ENCODE results near the gene ANTXR2.
A peak's percentile ranks its signal among the peaks of the same experiment; 100 is the strongest.

ANTXR2 gene

DNA sequence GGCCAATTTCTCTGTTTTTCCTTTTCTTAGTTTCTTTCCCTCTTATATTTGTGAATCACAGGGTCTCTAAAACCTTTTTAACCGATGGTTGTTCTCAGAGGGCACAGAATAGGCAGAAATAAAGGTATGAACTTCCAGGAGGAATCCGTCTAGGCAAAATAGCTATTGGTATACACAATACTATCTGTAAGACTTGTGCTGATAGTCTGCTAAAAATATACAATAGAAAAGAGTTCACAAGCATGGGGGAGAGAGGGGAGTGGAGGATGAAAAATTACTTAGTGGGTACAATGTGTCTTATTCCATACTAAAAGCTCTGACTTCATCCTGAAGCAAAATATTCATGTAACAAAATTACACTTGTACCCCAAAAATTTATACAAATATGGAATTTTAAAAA lies 30.2 kb downstream of the ANTXR2 start:
- Histone ChIP-seq H2BK12ac (ENCODE audit: low read length) (no peak overlapping the region), H2BK120ac (ENCODE audit: insufficient read depth, low read length, poor library complexity) (no peak overlapping the region), H3K4ac (ENCODE audit: low read depth, low read length) (no peak overlapping the region), H3K23ac (ENCODE audit: low read length) (no peak overlapping the region), H3K9me3 (ENCODE audit: insufficient read depth, low read depth, low read length) (no peaks in the 10 kb centered on the region), H3K4me1 (ENCODE audit: control insufficient read depth in 1 of 2, insufficient read depth in 2 of 2, low read length in 2 of 2) (no peaks in the 10 kb centered on the region), H2AFZ (ENCODE audit: insufficient read depth, low read length, poor library complexity) (no peak overlapping the region), H3K14ac (ENCODE audit: low read length) (no peak overlapping the region), H3K79me2 (ENCODE audit: control insufficient read depth, insufficient read depth, low read length, poor library complexity) (no peaks in the 10 kb centered on the region), H3K27me3 (ENCODE audit: insufficient read depth, low read length) (no peaks in the 10 kb centered on the region), H4K12ac (ENCODE audit: low read depth, low read length) (no peak overlapping the region), H4K91ac (ENCODE audit: low read depth, low read length) (no peak overlapping the region), H2AK5ac (ENCODE audit: low read length) (no peak overlapping the region), H4K8ac (ENCODE audit: low read depth, low read length) (no peak overlapping the region), H3K27ac (ENCODE audit: low read depth, low read length) (no peak overlapping the region), H2BK5ac (ENCODE audit: low read depth, low read length, poor library complexity) (no peak overlapping the region), H3K4me2 (ENCODE audit: low read length) (no peak overlapping the region), H3K36me3 (ENCODE audit: control insufficient read depth in 1 of 2, insufficient read depth in 2 of 2, low read length in 2 of 2) (no peaks in the 10 kb centered on the region), H3K18ac (ENCODE audit: low read length) (no peak overlapping the region), H3K79me1 (ENCODE audit: low read length) (no peaks in the 10 kb centered on the region), H3K4me3 (ENCODE audit: low read depth, low read length) (no peak overlapping the region), H3K9ac (ENCODE audit: low read length) (no peak overlapping the region)
- no CpG with 5 or more reads among the region's 2 CpGs for WGBS (ENCODE audit: extremely low coverage, insufficient coverage, insufficient read length)
- DNase-seq = no peak

DNA sequence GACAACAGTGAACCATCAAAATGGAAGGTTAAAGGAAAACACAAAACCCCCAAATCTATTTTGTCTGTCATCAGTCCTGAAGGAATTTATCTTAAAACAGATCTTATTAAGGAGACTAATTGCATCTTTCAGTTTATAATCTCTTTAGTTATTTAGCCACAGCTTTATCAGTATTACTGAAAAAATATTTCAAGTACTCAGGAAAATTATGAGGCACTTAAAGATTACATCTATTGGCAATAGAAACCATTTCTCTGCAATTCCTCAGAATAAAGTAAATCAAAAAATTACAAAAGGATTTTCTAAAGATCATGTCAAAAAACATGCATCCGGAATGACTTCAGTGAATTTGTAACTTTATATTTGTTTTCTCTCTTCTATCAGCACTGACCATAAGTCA lies 35.2 kb downstream of the ANTXR2 start:
- no peak for DNase-seq
- H3K27ac ChIP-seq (ENCODE audit: low read depth, low read length) = no peak overlapping the region
- no peak overlapping the region for H4K8ac ChIP-seq (ENCODE audit: low read depth, low read length)
- no peak overlapping the region for H4K91ac ChIP-seq (ENCODE audit: low read depth, low read length)
- no peak overlapping the region for H3K9ac ChIP-seq (ENCODE audit: low read length)
- H2BK12ac ChIP-seq (ENCODE audit: low read length) = no peak overlapping the region
- H2AK5ac ChIP-seq (ENCODE audit: low read length) = no peak overlapping the region
- no peaks in the 10 kb centered on the region for H3K79me2 ChIP-seq (ENCODE audit: control insufficient read depth, insufficient read depth, low read length, poor library complexity)
- no peak overlapping the region for H3K4ac ChIP-seq (ENCODE audit: low read depth, low read length)
- H3K23ac ChIP-seq (ENCODE audit: low read length) = no peak overlapping the region
- no peak overlapping the region for H4K12ac ChIP-seq (ENCODE audit: low read depth, low read length)
- no peak overlapping the region for H3K18ac ChIP-seq (ENCODE audit: low read length)
- no peak overlapping the region for H2BK120ac ChIP-seq (ENCODE audit: insufficient read depth, low read length, poor library complexity)
- H3K4me2 ChIP-seq (ENCODE audit: low read length) = no peak overlapping the region
- no peaks in the 10 kb centered on the region for H3K9me3 ChIP-seq (ENCODE audit: insufficient read depth, low read depth, low read length)
- H2AFZ ChIP-seq (ENCODE audit: insufficient read depth, low read length, poor library complexity) = no peak overlapping the region
- peaks cover 0 to 5% of the 10 kb centered on the region in 2 experiments for H3K4me1 ChIP-seq (ENCODE audit: control insufficient read depth in 1 of 2, insufficient read depth in 2 of 2, low read length in 2 of 2)
- no peak overlapping the region for H3K4me3 ChIP-seq (ENCODE audit: low read depth, low read length)
- no peaks in the 10 kb centered on the region for H3K27me3 ChIP-seq (ENCODE audit: insufficient read depth, low read length)
- H3K14ac ChIP-seq (ENCODE audit: low read length) = no peak overlapping the region
- H3K36me3 ChIP-seq (ENCODE audit: control insufficient read depth in 1 of 2, insufficient read depth in 2 of 2, low read length in 2 of 2) = no peaks in the 10 kb centered on the region
- no peak overlapping the region for H2BK5ac ChIP-seq (ENCODE audit: low read depth, low read length, poor library complexity)
- H3K79me1 ChIP-seq (ENCODE audit: low read length) = peaks cover 3% of the 10 kb centered on the region
- no CpG with 5 or more reads among the region's 1 CpG for WGBS (ENCODE audit: extremely low coverage, insufficient coverage, insufficient read length)

DNA sequence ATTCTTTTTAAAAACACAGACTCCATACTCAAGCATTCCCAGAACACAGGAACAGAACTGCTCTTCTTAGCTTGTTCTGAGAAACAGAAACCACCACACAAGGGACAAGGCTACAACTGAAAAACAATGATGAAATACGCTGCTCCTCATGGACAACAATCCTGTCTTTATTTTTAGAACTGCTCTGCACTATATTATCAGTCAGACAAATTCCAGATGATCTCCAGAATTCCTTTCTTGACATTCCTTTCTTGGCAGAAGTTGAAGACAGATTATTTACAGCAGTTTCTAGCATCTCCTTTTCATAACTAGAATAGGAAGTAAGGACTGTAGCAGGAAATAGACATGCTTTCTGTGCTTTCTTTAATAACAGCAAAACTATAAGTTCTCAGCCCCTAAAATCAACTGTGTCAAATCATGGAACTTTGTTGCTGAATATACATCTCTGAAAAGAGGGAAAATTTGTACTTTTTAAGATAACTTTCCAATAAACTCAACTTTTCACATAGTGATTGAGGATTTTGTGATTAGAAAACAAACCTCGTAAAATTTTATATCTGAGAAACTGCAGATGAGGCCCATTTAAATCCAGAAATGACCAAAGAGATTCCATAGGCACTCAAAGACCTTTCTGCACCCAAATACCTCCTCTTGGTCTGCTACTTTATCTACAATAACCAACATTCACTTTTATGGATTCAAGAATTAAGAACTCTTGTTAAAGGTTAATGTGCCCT lies 35.9 kb downstream of the ANTXR2 start:
- Histone ChIP-seq H2AFZ (ENCODE audit: insufficient read depth, low read length, poor library complexity) (no peak overlapping the region), H3K4me1 (ENCODE audit: control insufficient read depth in 1 of 2, insufficient read depth in 2 of 2, low read length in 2 of 2) (peaks cover 0 to 5% of the 10 kb centered on the region in 2 experiments)
- no CpG with 5 or more reads among the region's 2 CpGs for WGBS (ENCODE audit: extremely low coverage, insufficient coverage, insufficient read length)

DNA sequence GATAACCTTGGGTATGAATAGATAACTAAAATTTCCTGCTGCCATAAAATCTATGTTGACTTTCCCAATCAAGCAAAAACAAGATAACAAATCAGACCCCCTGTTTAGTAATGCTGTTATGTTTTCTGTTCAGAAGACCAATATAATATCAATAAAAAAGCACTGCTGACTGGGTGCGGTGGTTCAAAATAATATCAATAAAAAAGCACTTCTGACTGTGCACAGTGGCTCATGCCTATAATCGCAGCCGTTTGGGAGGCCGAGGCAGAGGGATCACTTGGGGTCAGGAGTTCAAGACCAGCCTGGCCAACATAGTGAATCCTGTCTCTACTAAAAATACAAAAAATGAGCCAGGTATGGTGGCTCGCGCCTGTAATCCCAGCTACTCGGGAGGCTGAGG lies 36.7 kb downstream of the ANTXR2 start:
- no peak overlapping the region for H4K12ac ChIP-seq (ENCODE audit: low read depth, low read length)
- H3K4me2 ChIP-seq (ENCODE audit: low read length) = no peak overlapping the region
- H3K79me1 ChIP-seq (ENCODE audit: low read length) = peaks cover 3% of the 10 kb centered on the region
- H2BK5ac ChIP-seq (ENCODE audit: low read depth, low read length, poor library complexity) = peak overlapping the region; percentile 76
- no peak overlapping the region for H3K4ac ChIP-seq (ENCODE audit: low read depth, low read length)
- no peak overlapping the region for H2AK5ac ChIP-seq (ENCODE audit: low read length)
- no peak overlapping the region for H3K23ac ChIP-seq (ENCODE audit: low read length)
- no peaks in the 10 kb centered on the region for H3K27me3 ChIP-seq (ENCODE audit: insufficient read depth, low read length)
- WGBS (ENCODE audit: extremely low coverage, insufficient coverage, insufficient read length) = no CpG with 5 or more reads among the region's 7 CpGs
- H2BK120ac ChIP-seq (ENCODE audit: insufficient read depth, low read length, poor library complexity) = peak overlapping the region; percentile 86
- H4K91ac ChIP-seq (ENCODE audit: low read depth, low read length) = peak overlapping the region; percentile 80
- H3K9me3 ChIP-seq (ENCODE audit: insufficient read depth, low read depth, low read length) = no peaks in the 10 kb centered on the region
- H4K8ac ChIP-seq (ENCODE audit: low read depth, low read length) = peak overlapping the region; percentile 54
- H3K9ac ChIP-seq (ENCODE audit: low read length) = no peak overlapping the region
- peak overlapping the region; percentile 49 for H2BK12ac ChIP-seq (ENCODE audit: low read length)
- H3K4me3 ChIP-seq (ENCODE audit: low read depth, low read length) = no peak overlapping the region
- H2AFZ ChIP-seq (ENCODE audit: insufficient read depth, low read length, poor library complexity) = no peak overlapping the region
- peaks cover 0 to 5% of the 10 kb centered on the region in 2 experiments for H3K4me1 ChIP-seq (ENCODE audit: control insufficient read depth in 1 of 2, insufficient read depth in 2 of 2, low read length in 2 of 2)
- DNase-seq = no peak
- H3K18ac ChIP-seq (ENCODE audit: low read length) = no peak overlapping the region
- peak overlapping the region; percentile 79 for H3K27ac ChIP-seq (ENCODE audit: low read depth, low read length)
- peak overlapping the region; percentile 79 for H3K14ac ChIP-seq (ENCODE audit: low read length)
- H3K36me3 ChIP-seq (ENCODE audit: control insufficient read depth in 1 of 2, insufficient read depth in 2 of 2, low read length in 2 of 2) = no peaks in the 10 kb centered on the region
- no peaks in the 10 kb centered on the region for H3K79me2 ChIP-seq (ENCODE audit: control insufficient read depth, insufficient read depth, low read length, poor library complexity)

More for the DNA sequence above, 35.9 kb downstream of the ANTXR2 start:
- Histone ChIP-seq H4K91ac (ENCODE audit: low read depth, low read length) (no peak overlapping the region), H3K36me3 (ENCODE audit: control insufficient read depth in 1 of 2, insufficient read depth in 2 of 2, low read length in 2 of 2) (no peaks in the 10 kb centered on the region), H4K12ac (ENCODE audit: low read depth, low read length) (no peak overlapping the region), H3K4me2 (ENCODE audit: low read length) (no peak overlapping the region), H3K23ac (ENCODE audit: low read length) (no peak overlapping the region), H3K4ac (ENCODE audit: low read depth, low read length) (no peak overlapping the region), H2BK5ac (ENCODE audit: low read depth, low read length, poor library complexity) (no peak overlapping the region), H3K27ac (ENCODE audit: low read depth, low read length) (peak overlapping the region; percentile 79), H2BK12ac (ENCODE audit: low read length) (no peak overlapping the region), H3K27me3 (ENCODE audit: insufficient read depth, low read length) (no peaks in the 10 kb centered on the region), H2AK5ac (ENCODE audit: low read length) (no peak overlapping the region), H3K4me3 (ENCODE audit: low read depth, low read length) (no peak overlapping the region), H3K9me3 (ENCODE audit: insufficient read depth, low read depth, low read length) (no peaks in the 10 kb centered on the region), H2BK120ac (ENCODE audit: insufficient read depth, low read length, poor library complexity) (no peak overlapping the region), H3K18ac (ENCODE audit: low read length) (no peak overlapping the region), H3K79me1 (ENCODE audit: low read length) (peaks cover 3% of the 10 kb centered on the region), H3K79me2 (ENCODE audit: control insufficient read depth, insufficient read depth, low read length, poor library complexity) (no peaks in the 10 kb centered on the region), H3K14ac (ENCODE audit: low read length) (no peak overlapping the region), H3K9ac (ENCODE audit: low read length) (no peak overlapping the region), H4K8ac (ENCODE audit: low read depth, low read length) (no peak overlapping the region)
- DNase-seq = peak in 1 of 2 donors; percentile 69
